DMS79 treated with DMSO at 0.1 percent for 48 hours (cell line): Measurements from ENCODE around the gene CFAP91.

Experiments used
- DNase-seq: peaks from one replicate; lab custom pipeline; 2025; lab: John Stamatoyannopoulos, UW

Gene CFAP91

GRCh38 chr3:119702530-119703527 lies at the start of gene CFAP91:
Gene CFAP91, plus strand, starts transcription at chr3:119703022. Its CDS starts 77 bp downstream, at chr3:119703099.
- peak; percentile 93 for DNase-seq

DNA sequence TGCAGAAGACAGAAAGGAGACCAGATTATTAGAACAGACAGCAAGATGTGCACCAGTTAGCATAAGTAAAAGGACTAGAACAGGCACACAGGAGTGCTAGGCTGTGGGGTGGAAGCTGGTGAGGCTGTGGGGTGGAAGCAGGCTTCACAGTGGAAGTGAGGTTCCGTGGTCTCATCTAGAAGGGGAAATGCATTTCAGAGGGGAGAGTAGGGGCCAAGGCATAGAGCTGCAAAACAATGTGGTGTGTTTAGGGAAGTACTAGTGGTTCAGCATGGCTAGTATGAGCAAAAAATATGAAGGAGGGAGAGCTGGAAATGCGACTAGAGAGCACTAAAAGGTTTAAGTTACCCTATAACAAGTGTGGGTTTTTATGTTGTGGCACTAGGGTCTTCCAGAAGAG lies 48.9 kb upstream of the CFAP91 start:
- DNase-seq, result no peak

DNA sequence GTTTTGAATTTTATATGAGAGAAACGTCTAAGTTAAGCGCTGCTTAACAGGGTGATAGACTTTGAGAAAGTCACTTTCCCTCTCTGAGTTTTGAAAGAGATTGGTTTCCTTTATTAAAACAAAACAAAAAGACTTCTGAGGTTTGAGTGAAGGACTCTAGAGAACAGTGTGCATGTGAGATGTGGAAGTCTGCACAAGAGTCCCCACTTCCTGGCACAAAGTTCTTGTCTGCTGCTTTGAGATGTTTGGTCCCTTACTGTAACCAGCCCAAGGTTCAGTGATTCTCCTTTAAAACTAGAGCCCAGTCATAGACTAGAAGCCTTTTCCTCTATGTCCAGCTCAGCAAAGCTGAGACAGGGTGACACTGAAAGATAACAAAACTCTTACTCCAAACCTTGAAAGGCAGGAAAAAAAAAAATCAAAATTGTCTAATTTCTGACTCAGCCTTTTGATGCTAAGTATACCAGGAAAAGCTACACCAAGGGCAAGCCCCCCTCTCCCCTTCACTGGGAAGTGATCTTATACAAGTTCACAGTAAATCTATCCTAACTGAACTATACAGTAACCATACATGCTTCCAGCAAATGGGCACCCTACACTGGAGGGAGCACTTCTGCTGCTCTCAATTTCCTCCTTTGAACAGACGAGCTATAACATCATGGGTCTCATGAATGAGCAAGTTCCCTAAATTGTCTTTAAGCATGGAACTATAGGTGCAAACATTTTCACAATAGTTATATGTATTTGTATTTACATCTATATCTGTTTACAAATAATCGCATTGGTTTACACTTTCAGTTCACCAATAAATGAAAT lies 44.7 kb upstream of the CFAP91 start:
- no peak for DNase-seq

- DNase-seq, result no peak
Observed at GRCh38 chr3:119658994-119659393, 43.8 kb upstream of the CFAP91 start.

DNA sequence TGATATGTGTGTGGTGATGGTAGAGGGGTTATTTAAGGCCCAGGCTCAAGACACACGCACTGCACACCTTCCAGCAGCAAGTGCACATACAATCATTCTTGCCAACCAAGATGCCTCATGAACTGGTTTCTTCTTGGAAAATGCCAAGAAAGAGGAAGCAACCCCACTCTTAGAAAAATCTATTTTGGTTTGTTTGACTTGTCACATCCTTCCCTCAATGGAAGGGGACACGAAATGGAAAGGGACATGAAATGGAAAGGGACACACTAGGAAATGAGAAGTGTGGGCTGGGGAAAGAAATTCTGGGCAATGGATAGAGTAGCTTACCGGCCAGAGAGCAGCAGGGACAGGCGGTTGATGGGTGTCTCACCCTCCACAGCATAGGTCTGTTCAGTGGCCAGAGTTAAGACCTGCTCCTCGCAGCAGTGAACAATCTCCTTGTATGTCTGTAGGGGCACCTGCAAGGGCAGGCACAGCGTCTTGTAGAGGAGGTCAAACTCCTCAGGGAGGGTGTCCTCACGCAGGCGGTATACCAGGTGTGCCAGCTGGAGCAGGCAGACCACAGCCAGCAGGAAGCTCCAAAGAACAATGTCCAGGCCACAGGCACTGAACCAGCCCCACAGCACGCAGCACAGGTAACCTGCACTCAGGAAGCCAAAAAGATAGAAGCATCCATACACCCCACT lies 43.1 kb upstream of the CFAP91 start:
- no peak for DNase-seq

- DNase-seq, result no peak
Observed at GRCh38 chr3:119660474-119661440, 42.1 kb upstream of the CFAP91 start, which contains the start of gene POPDC2. Gene POPDC2, minus strand, starts transcription at chr3:119660589. Its CDS starts 166 bp downstream, at chr3:119660423.

DNA sequence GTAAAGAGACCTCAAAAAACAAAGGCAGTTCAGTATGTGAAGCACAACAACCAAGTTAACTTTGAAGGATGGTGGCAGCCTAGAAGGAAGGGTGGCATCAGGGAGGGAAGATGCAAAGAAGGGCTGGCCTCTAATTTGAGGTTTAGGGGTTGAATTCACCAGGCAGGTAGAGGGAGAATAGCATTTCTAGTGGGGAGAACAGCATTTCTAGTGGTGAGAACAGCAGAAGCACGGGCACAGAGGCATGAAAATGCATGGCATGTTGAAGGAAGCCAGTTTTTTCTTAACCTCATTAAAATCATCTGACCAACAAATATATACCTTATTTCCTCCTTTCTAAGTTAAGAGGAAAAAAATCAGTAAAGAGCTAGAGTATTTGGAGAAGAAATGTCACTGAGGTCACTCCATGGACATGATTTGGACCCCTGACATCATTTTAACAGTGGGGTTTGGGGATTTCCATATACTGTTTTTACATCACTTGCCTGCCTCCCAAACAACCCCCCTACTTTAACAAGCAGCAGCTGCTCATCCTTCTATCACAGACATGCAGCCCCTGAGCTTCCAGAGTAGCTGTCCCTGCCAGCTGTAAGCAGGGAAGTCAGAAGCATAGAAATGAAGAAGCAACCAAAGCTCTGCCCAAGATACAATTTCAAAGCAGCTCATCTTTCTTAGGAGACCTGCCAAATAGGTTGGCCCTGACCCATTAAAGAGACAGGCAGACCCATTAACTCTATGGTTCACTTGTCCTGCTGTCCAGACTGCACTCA lies 40.0 kb upstream of the CFAP91 start:
- no peak for DNase-seq

- no peak for DNase-seq
Observed at GRCh38 chr3:119663885-119664284, 38.9 kb upstream of the CFAP91 start.

DNA sequence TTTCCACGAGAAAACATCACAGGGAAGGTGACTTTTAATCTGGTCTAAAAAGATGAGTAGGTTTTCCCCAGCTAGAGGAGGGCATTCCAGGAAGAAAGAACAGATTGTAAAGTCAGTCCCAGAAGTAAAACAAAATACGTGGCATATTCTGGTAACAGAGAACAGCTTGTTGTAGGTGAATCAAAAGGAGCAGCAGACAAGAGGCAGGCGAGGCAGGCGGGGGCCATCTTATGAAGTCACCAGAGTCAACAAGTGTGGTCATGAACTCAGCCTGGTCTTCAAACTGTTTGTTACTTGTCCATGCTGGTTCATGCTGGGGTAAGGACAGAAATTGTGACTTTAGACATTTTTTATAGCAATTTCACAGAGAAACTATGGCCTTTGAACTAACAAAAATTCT lies 38.5 kb upstream of the CFAP91 start:
- DNase-seq, result no peak

- no peak for DNase-seq
Observed at GRCh38 chr3:119664850-119665379, 37.9 kb upstream of the CFAP91 start.

DNA sequence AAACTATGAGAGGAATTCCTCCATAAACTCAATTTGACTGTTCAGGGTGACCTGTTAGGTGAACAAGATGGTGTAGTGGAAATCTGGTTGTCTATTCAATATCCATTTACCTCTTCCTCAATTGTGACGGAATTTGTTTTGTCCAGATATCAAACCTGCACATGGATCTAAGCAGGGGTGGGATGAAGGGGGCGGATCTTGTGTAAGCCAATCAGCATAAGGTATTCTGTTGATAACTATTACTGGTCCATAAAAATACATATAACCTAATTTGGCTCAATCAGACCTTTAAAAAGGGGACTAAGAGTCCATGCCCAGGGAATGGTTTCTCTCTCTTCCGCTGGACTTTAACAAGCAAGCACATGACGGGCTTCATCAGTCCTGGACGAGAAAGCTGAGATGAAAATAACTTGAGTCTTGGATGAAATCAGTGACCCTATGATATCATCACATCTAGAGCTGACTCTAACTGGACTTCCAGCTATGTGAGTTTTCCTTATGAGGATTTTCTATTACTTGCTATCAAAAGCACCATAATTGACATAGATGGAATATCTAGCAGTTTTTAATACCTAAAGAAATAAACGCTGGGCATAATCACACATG lies 36.8 kb upstream of the CFAP91 start:
- DNase-seq, result no peak

GRCh38 chr3:119669906-119670570 lies 32.8 kb upstream of the CFAP91 start:
- DNase-seq, result no peak

DNA sequence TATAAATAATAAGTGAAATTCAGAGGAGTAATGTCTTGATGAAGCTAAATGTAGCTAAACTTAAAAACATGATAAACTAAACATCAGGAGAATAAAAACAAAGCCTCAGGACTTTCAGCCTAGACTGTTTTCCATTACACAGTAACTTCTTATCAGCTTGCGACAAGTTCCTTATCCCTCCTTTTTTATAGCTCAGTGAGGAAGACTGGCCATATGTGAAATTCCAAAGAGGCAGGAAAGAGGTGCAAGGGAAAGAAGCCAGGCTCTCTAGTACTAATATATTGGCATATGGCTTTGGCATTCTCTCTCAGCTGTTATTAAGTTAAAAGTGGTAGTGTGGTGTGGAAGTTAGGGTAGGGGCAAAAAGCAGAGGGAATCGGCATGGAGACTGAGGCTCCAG lies 30.0 kb upstream of the CFAP91 start:
- no peak for DNase-seq

- no peak for DNase-seq
Observed at GRCh38 chr3:119673875-119674274, 28.9 kb upstream of the CFAP91 start.

GRCh38 chr3:119675188-119675874 lies 27.5 kb upstream of the CFAP91 start:
- DNase-seq, result no peak

DNA sequence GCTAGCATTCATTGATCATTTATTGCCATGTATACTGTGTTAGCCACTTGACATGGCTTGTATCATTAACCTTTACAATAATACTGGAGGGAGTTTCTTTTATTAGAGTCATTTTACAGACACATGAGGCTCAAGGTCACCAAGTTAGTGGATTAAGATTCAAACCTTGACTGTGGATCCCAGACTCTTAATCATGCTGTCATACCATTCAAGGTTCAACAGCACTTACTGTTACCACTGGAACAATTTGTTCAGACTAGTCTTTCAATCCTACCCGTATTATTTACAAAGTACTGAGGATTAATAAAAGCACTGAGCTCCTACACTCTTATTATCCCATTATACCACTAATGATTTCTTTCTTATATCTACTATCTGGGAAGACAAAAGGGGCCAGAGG lies 26.8 kb upstream of the CFAP91 start:
- no peak for DNase-seq

DNA sequence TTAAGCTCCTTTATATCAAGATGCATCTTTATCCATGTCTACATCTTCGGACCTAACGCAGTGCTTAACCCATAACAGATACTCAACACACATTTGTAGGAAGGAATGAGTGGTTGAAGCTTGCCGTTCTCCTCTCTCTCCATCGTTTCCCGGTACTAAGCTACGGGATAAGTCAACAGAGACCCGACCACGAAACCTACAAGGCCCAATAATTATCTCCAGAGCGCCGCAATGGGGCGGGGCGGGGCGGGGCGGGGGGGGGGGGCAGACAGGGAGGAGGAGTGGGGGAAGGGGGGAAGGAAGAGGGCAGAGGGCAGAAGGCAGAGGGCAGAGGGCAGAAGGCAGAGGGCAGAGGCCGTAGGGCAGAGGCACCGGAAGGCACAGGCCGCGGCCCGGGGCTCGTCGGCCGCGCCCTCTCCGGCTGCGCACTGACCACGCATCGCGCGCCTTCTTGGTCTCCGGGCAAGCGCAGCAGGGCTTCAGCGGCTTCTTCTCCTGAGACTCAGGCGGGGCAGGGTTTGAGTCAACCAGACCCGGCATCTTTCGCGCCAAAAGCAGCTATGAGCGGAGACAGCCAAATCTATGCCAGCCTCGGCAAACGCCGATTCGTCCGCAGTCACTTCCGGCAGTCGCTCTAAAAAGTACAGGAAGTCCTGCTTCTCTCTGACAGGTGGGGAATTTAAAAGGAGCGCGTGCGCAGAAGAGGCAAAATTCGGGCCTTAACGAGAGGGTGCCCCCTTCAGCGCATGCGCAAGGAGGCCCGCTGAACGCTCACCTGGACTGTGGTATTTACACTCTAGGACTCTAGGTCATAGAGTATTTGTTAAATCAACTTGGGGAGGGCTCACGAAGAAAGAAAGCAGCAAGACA lies 25.8 kb upstream of the CFAP91 start, which contains the start of gene COX17:
Gene COX17 (minus strand): TSS at position 636 of the 870 bp plus-strand sequence. CDS start 96 bp downstream, at position 540.
- peak; percentile 98 for DNase-seq
